ENCODE measurements around the gene NUP50.

The NUP50 gene

DNA sequence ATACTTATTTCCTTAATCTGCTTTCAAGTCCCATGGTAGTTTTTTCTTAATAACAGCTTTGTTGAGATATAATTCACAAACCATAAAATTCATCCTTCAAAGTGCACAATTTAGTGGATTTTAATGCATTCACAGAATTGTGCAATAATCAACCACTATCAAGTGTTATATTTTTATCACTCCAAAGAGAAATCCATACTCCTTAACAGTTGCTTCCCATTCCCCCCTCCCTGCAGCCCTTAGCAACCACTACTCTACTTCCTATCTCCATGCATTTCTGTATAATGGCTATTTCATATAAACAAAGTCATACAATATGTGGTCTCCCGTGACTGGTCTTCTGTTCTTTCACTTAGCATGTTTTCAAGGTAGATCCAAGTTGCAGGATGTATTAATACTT, 18.8 kb upstream of the NUP50 start:
- TF ChIP-seq, protein P1, sequence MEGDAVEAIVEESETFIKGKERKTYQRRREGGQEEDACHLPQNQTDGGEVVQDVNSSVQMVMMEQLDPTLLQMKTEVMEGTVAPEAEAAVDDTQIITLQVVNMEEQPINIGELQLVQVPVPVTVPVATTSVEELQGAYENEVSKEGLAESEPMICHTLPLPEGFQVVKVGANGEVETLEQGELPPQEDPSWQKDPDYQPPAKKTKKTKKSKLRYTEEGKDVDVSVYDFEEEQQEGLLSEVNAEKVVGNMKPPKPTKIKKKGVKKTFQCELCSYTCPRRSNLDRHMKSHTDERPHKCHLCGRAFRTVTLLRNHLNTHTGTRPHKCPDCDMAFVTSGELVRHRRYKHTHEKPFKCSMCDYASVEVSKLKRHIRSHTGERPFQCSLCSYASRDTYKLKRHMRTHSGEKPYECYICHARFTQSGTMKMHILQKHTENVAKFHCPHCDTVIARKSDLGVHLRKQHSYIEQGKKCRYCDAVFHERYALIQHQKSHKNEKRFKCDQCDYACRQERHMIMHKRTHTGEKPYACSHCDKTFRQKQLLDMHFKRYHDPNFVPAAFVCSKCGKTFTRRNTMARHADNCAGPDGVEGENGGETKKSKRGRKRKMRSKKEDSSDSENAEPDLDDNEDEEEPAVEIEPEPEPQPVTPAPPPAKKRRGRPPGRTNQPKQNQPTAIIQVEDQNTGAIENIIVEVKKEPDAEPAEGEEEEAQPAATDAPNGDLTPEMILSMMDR (IDR thresholded peaks at IDR 0.05; ENCODE audit: control insufficient read depth, extremely low read depth, insufficient read depth), result no peak
- no peak overlapping the region for H3K4me3 ChIP-seq (ENCODE audit: low read depth, low read length)
- DNase-seq (ENCODE audit: low read depth), result no peak

DNA sequence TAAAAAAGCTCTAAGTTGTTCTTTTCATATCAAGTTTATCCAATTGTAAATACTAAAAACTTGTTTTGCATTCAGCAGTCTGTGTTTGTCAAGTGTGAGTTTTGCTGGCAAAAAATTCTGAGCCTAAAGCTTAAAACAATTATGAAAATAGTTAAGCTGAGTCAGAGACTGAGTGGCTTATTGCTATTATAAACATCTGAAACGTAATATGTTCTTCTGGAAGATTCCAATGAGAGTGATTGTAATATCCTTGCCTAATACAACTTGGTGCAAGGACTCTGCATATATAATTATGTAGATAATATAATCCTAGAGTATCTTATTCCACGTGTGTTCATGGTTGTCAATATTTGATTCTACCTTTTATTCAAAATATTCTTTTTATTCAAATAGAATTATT, 14.1 kb upstream of the NUP50 start:
- TF ChIP-seq, protein P1 (IDR thresholded peaks at IDR 0.05; ENCODE audit: control insufficient read depth, extremely low read depth, insufficient read depth), result no peak
- H3K4me3 ChIP-seq (ENCODE audit: low read depth, low read length), result no peak overlapping the region
- no peak for DNase-seq (ENCODE audit: low read depth)

DNA sequence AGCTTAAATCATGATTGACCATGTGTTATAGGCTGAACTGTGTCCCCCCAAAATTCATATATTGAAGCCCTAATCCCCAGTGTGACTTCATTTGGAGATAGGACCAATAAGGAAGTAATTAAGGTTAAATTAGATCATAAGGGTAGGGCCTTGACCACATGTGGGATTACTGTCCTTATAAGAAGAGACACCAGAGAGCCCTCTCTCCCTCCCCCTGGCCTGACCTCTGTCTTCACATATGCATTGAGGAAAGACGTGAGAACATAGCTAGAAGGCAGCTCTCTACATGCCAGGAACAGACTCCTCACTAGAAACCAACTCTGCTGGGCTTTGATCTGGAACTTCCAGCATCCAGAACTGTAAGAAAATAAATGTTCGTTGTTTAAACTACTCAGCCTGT, 13.6 kb upstream of the NUP50 start:
- TF ChIP-seq, protein P1 (IDR thresholded peaks at IDR 0.05; ENCODE audit: control insufficient read depth, extremely low read depth, insufficient read depth), result no peak
- H3K4me3 ChIP-seq (ENCODE audit: low read depth, low read length), result no peak overlapping the region
- DNase-seq (ENCODE audit: low read depth), result no peak

DNA sequence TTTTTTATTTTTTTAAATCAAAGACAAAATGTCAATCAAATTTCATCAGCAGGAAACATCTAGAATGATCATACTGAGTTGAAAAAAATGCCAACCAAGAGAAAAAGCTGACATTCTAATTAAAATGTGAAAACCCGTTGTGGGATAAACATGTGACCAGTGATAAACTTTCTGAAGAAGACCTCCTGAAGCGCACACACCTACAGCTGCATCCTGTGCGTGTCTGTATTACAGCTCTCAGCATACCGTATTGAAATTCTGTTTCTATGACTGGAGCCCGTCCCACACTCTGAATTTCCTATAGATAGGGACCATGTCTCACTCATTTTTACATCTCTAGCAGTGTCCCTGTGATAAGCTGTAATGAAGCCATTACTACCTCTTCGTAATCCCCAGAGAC, 12.2 kb upstream of the NUP50 start:
- H3K4me3 ChIP-seq (ENCODE audit: low read depth, low read length), result no peak overlapping the region
- TF ChIP-seq, protein P1 (IDR thresholded peaks at IDR 0.05; ENCODE audit: control insufficient read depth, extremely low read depth, insufficient read depth), result no peak
- no peak for DNase-seq (ENCODE audit: low read depth)

DNA sequence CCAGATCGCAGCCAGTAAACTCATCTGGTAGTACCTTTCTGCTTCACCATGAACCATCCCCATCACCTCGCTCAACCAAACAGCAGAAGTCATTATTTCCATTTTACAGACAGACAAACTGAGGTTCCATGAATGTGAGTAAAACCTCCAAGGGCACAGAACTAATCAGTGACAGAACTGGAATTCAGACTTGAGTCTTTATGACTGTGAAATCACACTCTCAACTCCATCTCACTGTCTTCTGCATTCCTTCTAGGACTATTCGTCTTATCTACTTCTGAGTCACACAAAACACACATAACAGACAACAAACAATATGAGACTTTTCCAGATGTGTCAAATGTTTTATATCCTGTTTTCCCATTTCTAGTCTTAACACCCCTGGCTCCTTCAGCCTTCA, 9.3 kb upstream of the NUP50 start:
- DNase-seq (ENCODE audit: low read depth), result no peak
- H3K4me3 ChIP-seq (ENCODE audit: low read depth, low read length), result no peak overlapping the region
- TF ChIP-seq, protein P1 (IDR thresholded peaks at IDR 0.05; ENCODE audit: control insufficient read depth, extremely low read depth, insufficient read depth), result no peak

DNA sequence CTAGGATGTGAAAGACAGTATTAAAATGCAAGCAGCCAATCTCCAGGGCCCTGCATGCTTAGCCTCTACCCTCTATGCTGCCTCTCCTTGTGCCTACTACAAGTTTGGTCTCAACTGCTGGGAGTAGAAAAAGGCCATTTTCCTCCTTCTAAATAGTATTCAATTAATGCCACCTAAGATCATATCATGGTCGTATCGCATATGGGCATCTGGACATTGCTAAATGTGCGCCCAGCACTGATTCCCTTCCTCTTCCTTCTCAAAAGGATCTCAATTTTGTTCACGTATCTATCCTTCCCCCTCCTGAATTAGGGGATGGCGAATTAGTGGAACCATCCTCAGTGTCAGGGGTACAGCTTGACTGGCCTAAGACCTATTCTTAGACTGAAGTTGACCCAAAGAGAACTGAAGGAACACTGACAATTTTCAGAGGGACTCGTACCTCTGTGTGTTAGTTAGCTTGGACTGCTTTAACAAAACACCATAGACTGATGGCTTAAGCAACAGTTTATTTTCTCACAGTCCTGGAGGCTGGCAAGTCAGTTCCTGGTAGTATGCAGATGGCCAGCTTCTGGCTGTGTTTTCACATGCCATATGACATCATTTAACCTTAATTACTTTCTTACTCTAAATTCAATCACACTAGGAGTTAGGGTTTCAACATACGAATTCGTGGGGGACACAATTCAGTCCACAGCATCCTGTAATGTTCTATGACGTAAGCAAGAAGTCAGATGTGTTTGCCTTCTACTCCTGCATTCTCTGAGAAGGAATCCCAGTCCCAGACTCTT, 8.5 kb upstream of the NUP50 start:
- no peak for DNase-seq (ENCODE audit: low read depth)
- H3K4me3 ChIP-seq (ENCODE audit: low read depth, low read length), result no peak overlapping the region
- TF ChIP-seq, protein P1 (IDR thresholded peaks at IDR 0.05; ENCODE audit: control insufficient read depth, extremely low read depth, insufficient read depth), result no peak

DNA sequence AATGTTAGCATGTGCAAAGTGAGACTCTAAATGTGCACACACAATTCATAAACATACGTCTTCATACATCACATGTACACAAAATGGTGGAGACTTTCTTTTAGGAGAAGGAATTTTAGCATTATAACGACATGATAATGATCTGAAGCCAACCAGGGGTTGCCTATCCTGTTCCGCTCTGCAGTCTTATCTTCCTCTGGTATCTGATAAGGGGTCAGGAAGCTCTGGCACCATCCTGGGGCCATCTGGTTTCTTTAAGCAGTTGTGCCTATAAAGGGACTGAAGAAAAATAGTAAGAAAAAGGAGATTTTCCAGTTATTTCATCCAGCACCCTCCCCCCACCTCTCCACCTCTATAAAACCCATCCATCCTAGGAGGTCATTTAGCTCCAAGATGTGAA, 5.8 kb upstream of the NUP50 start:
- DNase-seq (ENCODE audit: low read depth), result no peak
- no peak overlapping the region for H3K4me3 ChIP-seq (ENCODE audit: low read depth, low read length)
- TF ChIP-seq, protein P1 (IDR thresholded peaks at IDR 0.05; ENCODE audit: control insufficient read depth, extremely low read depth, insufficient read depth), result no peak
